ENCODE measurements around the gene PXDN.

Gene PXDN

DNA sequence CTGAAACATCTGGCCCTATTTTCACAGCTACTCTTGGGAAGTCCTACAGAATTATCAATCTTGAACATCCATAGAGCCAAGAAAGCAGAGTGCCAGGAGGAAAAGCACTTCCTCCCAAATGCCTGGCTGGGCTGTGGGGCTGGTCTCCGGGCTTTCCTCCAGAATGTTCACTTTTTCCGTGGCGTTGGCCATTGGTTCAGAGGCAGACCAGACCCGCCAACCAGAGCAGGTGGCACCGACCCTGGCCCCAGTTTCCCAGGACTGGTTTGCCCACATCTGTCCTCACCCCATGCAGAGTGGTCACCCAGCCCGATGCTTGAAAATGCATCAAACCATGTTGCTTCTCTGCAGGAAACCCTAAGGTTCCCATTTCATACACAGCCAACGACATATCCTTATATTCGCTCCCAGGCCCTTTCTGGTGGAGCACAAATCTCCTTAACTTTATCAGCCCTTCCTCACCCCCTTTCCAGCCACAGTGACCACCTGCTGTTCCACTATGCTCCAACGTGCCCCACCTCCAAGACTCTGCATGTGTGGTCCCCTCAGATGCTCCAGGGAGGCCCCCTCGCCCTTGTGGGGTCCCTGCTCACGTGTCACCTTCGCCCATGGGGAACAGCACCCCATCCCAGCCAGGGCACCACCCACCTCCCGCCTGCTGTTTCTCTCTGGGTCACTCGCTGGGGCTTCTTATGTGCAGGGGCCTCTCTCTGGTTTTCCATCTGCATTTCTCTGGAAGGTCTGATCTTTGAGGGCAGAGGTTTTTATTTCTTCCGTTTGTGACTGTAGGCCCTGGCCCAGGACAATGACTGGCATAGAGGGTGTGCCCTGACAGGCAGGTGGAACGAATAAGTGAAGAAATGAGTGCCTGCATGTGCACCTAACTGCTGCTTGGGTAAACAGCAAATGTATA is 92.9 kb downstream of the PXDN start:
- TF ChIP-seq, protein P1, sequence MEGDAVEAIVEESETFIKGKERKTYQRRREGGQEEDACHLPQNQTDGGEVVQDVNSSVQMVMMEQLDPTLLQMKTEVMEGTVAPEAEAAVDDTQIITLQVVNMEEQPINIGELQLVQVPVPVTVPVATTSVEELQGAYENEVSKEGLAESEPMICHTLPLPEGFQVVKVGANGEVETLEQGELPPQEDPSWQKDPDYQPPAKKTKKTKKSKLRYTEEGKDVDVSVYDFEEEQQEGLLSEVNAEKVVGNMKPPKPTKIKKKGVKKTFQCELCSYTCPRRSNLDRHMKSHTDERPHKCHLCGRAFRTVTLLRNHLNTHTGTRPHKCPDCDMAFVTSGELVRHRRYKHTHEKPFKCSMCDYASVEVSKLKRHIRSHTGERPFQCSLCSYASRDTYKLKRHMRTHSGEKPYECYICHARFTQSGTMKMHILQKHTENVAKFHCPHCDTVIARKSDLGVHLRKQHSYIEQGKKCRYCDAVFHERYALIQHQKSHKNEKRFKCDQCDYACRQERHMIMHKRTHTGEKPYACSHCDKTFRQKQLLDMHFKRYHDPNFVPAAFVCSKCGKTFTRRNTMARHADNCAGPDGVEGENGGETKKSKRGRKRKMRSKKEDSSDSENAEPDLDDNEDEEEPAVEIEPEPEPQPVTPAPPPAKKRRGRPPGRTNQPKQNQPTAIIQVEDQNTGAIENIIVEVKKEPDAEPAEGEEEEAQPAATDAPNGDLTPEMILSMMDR (conservative IDR thresholded peaks at IDR 0.05; ENCODE audit: low read length) = no peak
- no peak overlapping the region for H3K4me3 ChIP-seq (ENCODE audit: low read length)
- DNase-seq (ENCODE audit: low read depth) = no peak

DNA sequence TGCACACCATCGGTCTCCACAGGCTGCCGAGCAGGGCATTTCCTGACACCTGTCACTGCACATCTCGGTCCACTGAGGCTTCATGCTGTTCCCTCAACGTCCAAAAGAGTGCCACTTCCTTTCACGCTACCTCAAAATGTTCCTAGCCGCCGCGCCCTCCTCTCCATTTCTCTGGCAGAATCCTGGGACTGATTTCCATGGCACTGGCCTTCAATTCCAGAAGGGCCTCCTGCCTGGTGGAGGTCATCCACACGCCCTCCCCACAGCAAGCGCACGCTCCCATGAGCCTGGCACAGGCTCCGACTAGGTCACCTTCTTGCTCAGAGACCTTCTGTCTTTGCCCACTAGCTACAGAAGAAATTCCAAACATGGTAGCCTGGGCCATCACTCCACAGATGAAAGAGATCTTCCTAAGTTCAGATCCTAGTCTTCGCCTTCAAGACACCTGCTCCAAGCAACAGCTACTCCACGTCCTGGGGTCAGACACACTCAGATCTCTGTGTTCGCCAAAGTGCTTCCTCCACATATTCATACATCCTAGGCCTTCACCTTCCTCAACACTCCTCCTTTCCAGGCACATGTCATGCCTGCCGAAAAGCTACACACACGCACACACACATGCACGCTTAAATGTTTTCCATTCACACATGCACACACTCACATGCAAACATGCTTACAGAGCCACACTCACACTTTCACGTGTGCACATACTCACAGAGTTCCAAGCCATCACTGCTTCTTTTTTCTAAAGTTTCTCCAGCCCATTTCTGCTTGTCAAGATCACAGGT is 94.0 kb downstream of the PXDN start:
- no peak overlapping the region for H3K4me3 ChIP-seq (ENCODE audit: low read length)
- no peak for DNase-seq (ENCODE audit: low read depth)
- TF ChIP-seq, protein P1 (conservative IDR thresholded peaks at IDR 0.05; ENCODE audit: low read length) = no peak

DNA sequence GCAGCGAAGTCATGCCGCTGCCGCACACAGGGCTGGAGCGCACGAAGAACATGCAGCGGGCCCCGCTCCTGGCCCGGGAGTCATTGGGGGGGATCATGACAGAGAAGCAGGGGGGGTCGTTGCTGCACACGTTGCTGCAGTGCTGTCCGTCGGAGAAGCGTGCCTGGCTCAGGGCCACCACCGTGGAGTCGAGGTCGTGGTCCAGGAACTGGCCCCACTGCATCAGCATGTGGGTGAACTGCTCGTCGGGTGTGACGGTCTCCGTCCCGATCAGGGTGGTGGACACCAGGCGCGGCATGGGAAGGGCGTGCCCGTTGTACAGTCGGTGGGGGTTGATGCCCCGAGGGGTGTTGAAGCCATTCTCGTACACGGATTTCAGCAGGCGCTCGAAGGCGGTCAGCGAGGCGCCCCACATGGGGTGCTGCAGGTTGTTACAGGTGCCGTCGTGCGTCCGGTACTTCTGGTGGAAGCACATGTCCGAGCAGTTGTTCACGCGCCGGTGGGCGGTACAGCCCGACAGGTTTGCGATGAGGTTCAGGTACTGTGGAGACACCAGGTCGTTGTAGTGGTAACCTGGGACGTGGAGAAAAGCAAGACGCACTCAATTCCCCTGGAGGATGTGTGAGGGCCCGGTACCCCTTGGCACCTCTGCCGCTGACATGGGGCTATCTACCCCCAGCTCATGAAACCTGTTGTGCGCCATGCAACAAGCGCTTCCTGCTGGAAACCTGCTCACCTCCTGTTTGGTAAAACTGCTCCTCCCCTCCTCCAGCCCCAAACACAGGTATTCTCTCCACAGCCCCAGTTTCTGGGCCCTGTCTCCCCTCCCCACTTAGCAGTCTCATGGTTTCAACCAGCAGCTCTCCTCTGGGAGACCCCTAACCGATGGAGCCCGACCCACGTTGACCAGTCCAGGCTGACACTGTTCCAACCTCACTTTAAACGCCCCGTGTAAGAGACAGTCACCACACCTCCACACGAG is 94.9 kb downstream of the PXDN start:
- TF ChIP-seq, protein P1 (conservative IDR thresholded peaks at IDR 0.05; ENCODE audit: low read length) = no peak
- DNase-seq (ENCODE audit: low read depth) = no peak
- H3K4me3 ChIP-seq (ENCODE audit: low read length) = no peak overlapping the region

DNA sequence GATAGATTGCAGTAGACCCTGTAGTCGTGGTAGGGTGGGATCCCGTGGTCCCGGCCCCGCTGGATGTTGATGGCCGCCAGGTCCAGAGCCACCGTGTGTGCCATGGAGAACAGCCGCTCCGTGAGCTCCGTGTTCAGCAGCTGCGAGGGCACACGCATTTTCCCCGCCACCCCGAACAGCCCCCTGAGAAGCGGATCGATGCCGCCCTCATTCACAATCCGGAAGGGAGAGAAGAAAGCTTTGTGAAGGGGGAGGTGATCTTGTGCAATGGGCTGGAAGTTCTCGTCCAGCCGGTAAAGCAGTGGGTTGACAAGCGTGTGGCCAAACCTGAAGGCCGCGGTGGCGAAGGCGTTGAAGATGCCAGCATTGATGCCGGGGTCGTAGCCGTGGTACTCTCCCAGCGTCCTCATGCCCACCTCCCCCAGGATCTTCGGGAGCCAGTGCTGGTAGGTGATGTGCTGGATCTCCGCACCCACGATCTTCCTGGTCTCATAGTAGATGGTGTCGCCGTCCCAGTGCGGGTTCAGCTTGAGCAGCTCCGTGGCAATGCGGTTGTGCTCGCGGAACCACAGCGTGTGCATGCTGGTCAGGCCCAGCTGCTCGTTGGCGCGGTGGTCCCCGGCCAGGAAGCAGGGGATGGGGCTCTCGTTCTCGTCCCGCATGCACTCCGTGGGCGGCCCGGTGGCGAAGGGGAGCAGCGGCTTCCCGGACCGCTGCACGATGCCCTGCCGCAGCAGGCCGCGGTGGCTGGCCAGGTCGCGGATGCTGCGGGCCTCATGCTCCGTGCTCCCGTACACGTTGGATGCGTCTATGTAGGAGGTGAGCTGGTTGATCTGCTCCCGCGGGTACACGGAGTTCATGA is 95.8 kb downstream of the PXDN start:
- DNase-seq (ENCODE audit: low read depth) = no peak
- TF ChIP-seq, protein P1 (conservative IDR thresholded peaks at IDR 0.05; ENCODE audit: low read length) = no peak
- no peak overlapping the region for H3K4me3 ChIP-seq (ENCODE audit: low read length)

DNA sequence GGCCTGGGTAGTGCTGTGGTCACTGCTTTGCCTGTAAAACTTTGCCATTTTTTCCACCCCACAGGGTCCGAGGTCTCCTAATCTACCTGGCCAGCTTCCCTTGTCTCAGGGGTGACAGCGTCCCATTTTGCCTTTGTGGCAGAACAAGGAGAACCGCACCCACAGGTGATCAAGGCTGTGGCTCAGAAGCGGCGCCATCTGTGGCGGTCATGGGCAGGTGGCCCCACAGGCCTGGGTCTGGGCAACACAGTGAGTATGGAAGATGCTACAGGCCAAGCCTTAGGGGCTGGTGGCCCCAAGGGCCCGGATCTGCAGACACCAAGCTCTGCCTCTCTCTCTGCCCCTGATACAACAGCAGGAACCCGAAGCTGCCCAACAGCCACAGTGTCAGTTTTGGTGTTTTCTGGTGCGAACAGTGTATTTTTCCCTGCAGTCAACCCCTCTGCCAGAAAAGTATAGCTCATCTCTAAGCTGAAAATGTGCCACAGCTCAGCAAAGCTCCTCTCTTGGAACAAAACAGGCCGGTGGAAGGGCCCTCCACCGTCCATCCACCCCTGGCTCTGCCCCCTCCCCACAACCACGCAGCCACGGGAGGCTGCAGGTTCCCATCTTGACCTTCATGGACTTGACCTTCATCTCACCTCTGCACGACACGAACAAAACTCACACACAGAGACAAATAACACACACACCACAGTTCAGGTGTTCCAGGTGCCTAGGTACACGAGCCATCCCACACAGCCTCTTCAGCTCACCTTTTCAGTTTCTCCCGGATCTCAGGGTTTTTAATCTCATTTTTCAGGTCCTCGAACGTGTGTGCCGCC is 96.7 kb downstream of the PXDN start:
- DNase-seq (ENCODE audit: low read depth) = no peak
- H3K4me3 ChIP-seq (ENCODE audit: low read length) = no peak overlapping the region
- TF ChIP-seq, protein P1 (conservative IDR thresholded peaks at IDR 0.05; ENCODE audit: low read length) = no peak
